ENCODE measurements around the gene HDAC4. TPM values are rescaled to one million over a fixed set of nuclear protein-coding genes. Genes with fewer than 3 reads are reported as not detected.

HDAC4 gene
- total and polyA plus RNA-seq, 10 of the 15 experiments (the other 5 are each of a cell fraction or from before 2014, with no cell fraction given), result 0.22 to 15.7 (median 4.8) TPM

DNA sequence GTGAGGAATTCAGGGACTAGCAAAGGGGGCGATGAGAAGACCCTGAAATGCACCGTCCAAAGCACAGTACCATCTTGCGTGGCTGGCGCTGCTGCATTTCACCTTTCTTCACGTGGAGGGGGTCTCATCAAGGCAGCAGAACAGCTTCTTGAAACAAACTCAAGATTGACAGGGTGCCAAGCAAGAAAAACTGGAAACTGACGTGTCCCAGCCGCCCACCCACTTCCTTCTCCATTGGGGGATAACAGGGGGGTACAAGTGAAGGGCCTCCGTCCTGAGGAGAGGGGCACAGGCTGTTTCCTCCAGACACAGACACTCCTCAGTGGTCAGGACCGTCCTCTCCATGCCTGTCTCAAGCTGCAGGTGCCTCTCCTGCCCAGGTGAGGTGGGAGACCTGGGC is 32.5 kb downstream of the HDAC4 start:
- Histone ChIP-seq H3K79me2 (ENCODE audit: control insufficient read depth, insufficient read depth, low read length) (no peaks in the 10 kb centered on the region), H3K27me3 (replicated peaks in 1 of 2; ENCODE audit: control insufficient read depth in 2 of 2, insufficient read depth in 2 of 2, low read length in 1 of 2) (no peaks in the 10 kb centered on the region), H4K20me1 (ENCODE audit: control insufficient read depth, insufficient read depth) (no peaks in the 10 kb centered on the region; the same call in 1 of the 2 replicates), H3K4me2 (ENCODE audit: control insufficient read depth, insufficient read depth) (no peak overlapping the region), H3K4me3 (no peak overlapping the region), H2AFZ (ENCODE audit: control insufficient read depth, low read depth, low read length) (no peak overlapping the region), H3K9me3 (replicated peaks; ENCODE audit: control insufficient read depth, insufficient read depth, low read length) (no peaks in the 10 kb centered on the region), H3K4me1 (ENCODE audit: control insufficient read depth, insufficient read depth, low read length) (peaks cover 14% of the 10 kb centered on the region), H3K9ac (ENCODE audit: control insufficient read depth, insufficient read depth, low read length) (no peak overlapping the region), H3K36me3 (ENCODE audit: control insufficient read depth in 2 of 2, insufficient read depth in 2 of 2, low read length in 1 of 2) (no peaks in the 10 kb centered on the region), H3K27ac (ENCODE audit: control insufficient read depth, insufficient read depth) (no peak overlapping the region)
- in situ Hi-C loops (cut with MboI), result no loop called here
- ChIA-PET SMC1A (ENCODE audit: uncharacterized antibody, unreplicated experiment) (interaction anchor here (1.1 to 4.0 kb wide), 3 partner anchors 13 to 101 kb away, joined by 3 to 27 read pairs (median 5); no protein-coding TSS in a partner anchor), CTCF (interaction anchor here (1.1 to 3.7 kb wide), 3 partner anchors 13 to 101 kb away, joined by 3 to 25 read pairs (median 8); no protein-coding TSS in a partner anchor), RAD21 (ENCODE audit: unreplicated experiment) (interaction anchor here (1.8 to 2.5 kb wide), 3 partner anchors 12 to 116 kb away, joined by 4 to 23 read pairs (median 9); no protein-coding TSS in a partner anchor), POLR2A (no interaction called here)
- 97% methylated on average over 9 of the region's 9 CpGs for WGBS (ENCODE audit: insufficient coverage, insufficient replicate concordance, low lambda C conversion rate, missing lambda C conversion rate)
- intact Hi-C loops (cut with micrococcal nuclease; ENCODE audit: unreplicated experiment), result no loop called here
- DNase-seq (ENCODE audit: low read depth, low spot score) (no peak), ATAC-seq (no peak), FAIRE-seq (no peak)
- no TSS peak for BruUV-seq (replicated peaks)
- no peak for TF ChIP-seq MYC (IDR thresholded peaks at IDR 0.05; ENCODE audit: insufficient read depth, insufficient read length, insufficient replicate concordance, low read length, severe bottlenecking)

DNA sequence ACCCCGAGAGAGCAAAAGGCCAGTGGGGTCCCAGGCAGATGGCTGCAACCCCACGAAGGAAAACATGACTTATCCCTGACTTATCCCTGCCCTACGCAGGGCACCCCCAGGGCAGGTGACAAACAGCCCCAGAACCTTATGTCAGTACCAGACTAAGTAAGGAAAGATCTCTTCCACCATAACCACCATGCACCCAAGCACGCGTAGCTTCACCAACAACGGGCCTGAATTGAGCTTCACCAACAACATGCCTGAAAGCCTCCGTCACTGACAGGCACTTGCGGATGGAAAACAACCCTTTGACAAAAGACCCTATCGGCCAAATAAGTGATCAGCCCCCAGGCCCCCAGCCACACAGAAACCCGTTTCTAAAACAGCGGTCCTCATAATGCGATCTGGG is 34.1 kb downstream of the HDAC4 start:
- WGBS (ENCODE audit: insufficient coverage, insufficient replicate concordance, low lambda C conversion rate, missing lambda C conversion rate), result 88% methylated on average over 12 of the region's 12 CpGs

More for the DNA sequence above, 34.1 kb downstream of the HDAC4 start:
- ChIA-PET POLR2A (no interaction called here), CTCF (interaction anchor here (0.5 to 0.6 kb wide), 2 partner anchors 37 to 119 kb away, joined by 3 to 4 read pairs; no protein-coding TSS in a partner anchor), SMC1A (ENCODE audit: uncharacterized antibody, unreplicated experiment) (no interaction called here), RAD21 (ENCODE audit: unreplicated experiment) (no interaction called here)
- Histone ChIP-seq H3K4me3 (no peak overlapping the region), H3K27ac (ENCODE audit: control insufficient read depth, insufficient read depth) (no peak overlapping the region), H3K27me3 (replicated peaks in 1 of 2; ENCODE audit: control insufficient read depth in 2 of 2, insufficient read depth in 2 of 2, low read length in 1 of 2) (no peaks in the 10 kb centered on the region), H3K4me1 (ENCODE audit: control insufficient read depth, insufficient read depth, low read length) (peaks cover 14% of the 10 kb centered on the region), H3K36me3 (ENCODE audit: control insufficient read depth in 2 of 2, insufficient read depth in 2 of 2, low read length in 1 of 2) (no peaks in the 10 kb centered on the region), H3K79me2 (ENCODE audit: control insufficient read depth, insufficient read depth, low read length) (no peaks in the 10 kb centered on the region), H2AFZ (ENCODE audit: control insufficient read depth, low read depth, low read length) (no peak overlapping the region), H3K9me3 (replicated peaks; ENCODE audit: control insufficient read depth, insufficient read depth, low read length) (no peaks in the 10 kb centered on the region), H3K4me2 (ENCODE audit: control insufficient read depth, insufficient read depth) (no peak overlapping the region), H4K20me1 (ENCODE audit: control insufficient read depth, insufficient read depth) (no peaks in the 10 kb centered on the region; the same call in 1 of the 2 replicates), H3K9ac (ENCODE audit: control insufficient read depth, insufficient read depth, low read length) (no peak overlapping the region)
- no TSS peak for BruUV-seq (replicated peaks)
- in situ Hi-C loops (cut with MboI) (no loop called here), intact Hi-C loops (cut with micrococcal nuclease; ENCODE audit: unreplicated experiment) (no loop called here)
- FAIRE-seq, result no peak
- TF ChIP-seq ZNF207 (IDR thresholded peaks at IDR 0.05; ENCODE audit: borderline replicate concordance), result no peak
- TF ChIP-seq NR2F1 (conservative IDR thresholded peaks at IDR 0.05), result no peak
- no peak for TF ChIP-seq BMI1 (IDR thresholded peaks at IDR 0.05; ENCODE audit: borderline replicate concordance)
- no peak for TF ChIP-seq IKZF2 (IDR thresholded peaks at IDR 0.05)
- TF ChIP-seq SIX5 (IDR thresholded peaks at IDR 0.05; ENCODE audit: low read depth, low read length, severe bottlenecking), result no peak
- TF ChIP-seq STAT1 (conservative IDR thresholded peaks at IDR 0.05), result no peak
- no peak for TF ChIP-seq ZBED1 (IDR thresholded peaks at IDR 0.05; ENCODE audit: borderline replicate concordance)
- no peak for TF ChIP-seq ESRRA (IDR thresholded peaks at IDR 0.05; ENCODE audit: low read length)
- TF ChIP-seq, protein P1, sequence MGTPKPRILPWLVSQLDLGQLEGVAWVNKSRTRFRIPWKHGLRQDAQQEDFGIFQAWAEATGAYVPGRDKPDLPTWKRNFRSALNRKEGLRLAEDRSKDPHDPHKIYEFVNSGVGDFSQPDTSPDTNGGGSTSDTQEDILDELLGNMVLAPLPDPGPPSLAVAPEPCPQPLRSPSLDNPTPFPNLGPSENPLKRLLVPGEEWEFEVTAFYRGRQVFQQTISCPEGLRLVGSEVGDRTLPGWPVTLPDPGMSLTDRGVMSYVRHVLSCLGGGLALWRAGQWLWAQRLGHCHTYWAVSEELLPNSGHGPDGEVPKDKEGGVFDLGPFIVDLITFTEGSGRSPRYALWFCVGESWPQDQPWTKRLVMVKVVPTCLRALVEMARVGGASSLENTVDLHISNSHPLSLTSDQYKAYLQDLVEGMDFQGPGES (IDR thresholded peaks at IDR 0.05), result no peak
- no peak for TF ChIP-seq HDAC2 (IDR thresholded peaks at IDR 0.05)
- ATAC-seq, result no peak
- DNase-seq (ENCODE audit: low read depth, low spot score), result no peak

Measured in GM12878 (cell line).